Right atrium auricular region (tissue), 2 donors: ENCODE measurements around the gene CA5A. TPM values are rescaled to one million over a fixed set of nuclear protein-coding genes. Genes with fewer than 3 reads are reported as not detected.
"Not testable (repeated sequence)": the region's sequence is repeated elsewhere in the genome, so short reads cannot be mapped to it uniquely, and the experiment has no call there.

Source experiments
- DNase-seq: peaks from one replicate; pipeline ENCODE4 v3.0.0-alpha.2; 2019; ENCODE audit warnings: low spot score
- H3K27ac ChIP-seq, 2 donors: fragments of 200-600 bp; sonication (generic); 1 replicate in 1 of 2; 2 replicates in 1 of 2; pipeline ENCODE4 v1.5.1; 2016 to 2019
- H3K27me3 ChIP-seq, 2 donors: fragments of 200-600 bp; sonication (generic); one replicate each; pipeline versions ENCODE4 v1.5.1 to v1.6.0; 2017 to 2019
- H3K36me3 ChIP-seq: fragments of 200-600 bp; sonication (generic); one replicate; pipeline ENCODE4 v1.5.1; 2016
- H3K4me1 ChIP-seq, 2 donors: fragments of 200-600 bp; sonication (generic); one replicate each; pipeline versions ENCODE4 v1.5.1 to v1.6.0; 2017 to 2019
- H3K4me3 ChIP-seq, 2 donors: fragments of 200-600 bp; sonication (generic); 1 replicate in 1 of 2; 2 replicates in 1 of 2; pipeline ENCODE4 v1.5.1; 2017 to 2019; ENCODE audit warnings: mild to moderate bottlenecking in 1 of 2, moderate library complexity in 1 of 2
- H3K9me3 ChIP-seq, 2 donors: fragments of 200-600 bp; sonication (generic); one replicate each; pipeline ENCODE4 v1.5.1; 2019
- CTCF ChIP-seq, 2 donors: fragments of 200-600 bp; sonication (generic); IDR thresholded peaks; one replicate each; pipeline ENCODE4 v1.5.1; 2019; ENCODE audit warnings: antibody characterized with exemption in 2 of 2
- total RNA-seq, 2 donors: library from RNA; depleted of rRNA; stranded (reverse); fragments of >200 nt; gene quantifications; one replicate each; pipeline ENCODE4 v1.1.0, GENCODE V29; 2016

CA5A gene
- total RNA-seq, 2 donors from 2014 or later = not detected

GRCh38 chr16:87861300-87862099 lies 74.8 kb downstream of the CA5A start:
- not testable (repeated sequence) for H3K4me3 ChIP-seq, H3K9me3 ChIP-seq, H3K36me3 ChIP-seq, DNase-seq, H3K27me3 ChIP-seq
- peaks cover 0 to 56% of the 10 kb centered on the region in 2 donors for H3K4me1 ChIP-seq
- H3K27ac ChIP-seq = peak overlapping the region; percentile 83 to 87

DNA sequence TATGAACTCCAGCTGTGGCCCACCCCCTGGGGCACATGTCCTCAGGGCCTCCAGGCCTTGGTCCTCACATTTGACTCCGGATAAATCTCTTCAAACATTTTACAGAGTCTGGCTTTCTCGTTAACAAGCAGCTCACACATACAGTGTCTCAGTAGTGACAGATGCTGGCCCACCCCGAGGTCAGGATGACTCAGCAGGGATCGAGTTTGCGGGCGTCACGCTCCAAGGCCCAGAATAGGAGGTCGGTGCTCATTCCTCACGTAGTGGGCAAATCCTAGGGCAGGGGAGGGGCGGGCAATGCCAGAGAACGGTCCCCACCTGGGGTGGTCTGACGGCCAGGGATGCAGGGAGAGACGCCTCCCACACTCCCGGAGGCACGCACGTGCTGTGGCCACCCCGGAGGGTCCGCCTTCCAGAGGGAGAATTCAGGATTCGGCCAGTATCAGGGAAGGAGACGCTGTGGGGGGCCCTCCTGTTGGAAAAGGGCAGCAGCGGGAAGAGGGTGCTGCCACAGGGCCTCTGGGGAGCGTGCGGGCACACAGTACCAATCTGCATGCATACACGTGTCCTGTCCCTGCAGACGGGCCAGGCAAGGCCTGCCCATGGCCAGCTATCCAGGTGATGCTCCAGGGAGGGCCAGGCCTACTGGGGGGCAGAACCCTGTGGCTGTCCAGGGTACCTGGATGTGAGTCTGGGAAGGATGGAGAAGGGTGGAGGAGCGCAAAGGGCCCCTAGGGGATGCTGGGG lies 75.6 kb downstream of the CA5A start:
- Histone ChIP-seq H3K9me3 (no peaks in the 10 kb centered on the region), H3K27me3 (no peaks in the 10 kb centered on the region), H3K4me3 (peak overlapping the region in 1 of 2 donors; percentile 17), H3K36me3 (no peaks in the 10 kb centered on the region), H3K4me1 (peaks cover 0 to 64% of the 10 kb centered on the region in 2 donors), H3K27ac (peak overlapping the region; percentile 83 to 87)
- TF ChIP-seq CTCF (IDR thresholded peaks at IDR 0.05) = no peak
- no peak for DNase-seq

- not testable (repeated sequence) for H3K36me3 ChIP-seq, DNase-seq, H3K4me3 ChIP-seq, H3K9me3 ChIP-seq, H3K27me3 ChIP-seq
- Histone ChIP-seq H3K4me1 (peaks cover 0 to 82% of the 10 kb centered on the region in 2 donors), H3K27ac (peak overlapping the region; percentile 83 to 87)
Observed at GRCh38 chr16:87858151-87858993, 78.0 kb downstream of the CA5A start.

DNA sequence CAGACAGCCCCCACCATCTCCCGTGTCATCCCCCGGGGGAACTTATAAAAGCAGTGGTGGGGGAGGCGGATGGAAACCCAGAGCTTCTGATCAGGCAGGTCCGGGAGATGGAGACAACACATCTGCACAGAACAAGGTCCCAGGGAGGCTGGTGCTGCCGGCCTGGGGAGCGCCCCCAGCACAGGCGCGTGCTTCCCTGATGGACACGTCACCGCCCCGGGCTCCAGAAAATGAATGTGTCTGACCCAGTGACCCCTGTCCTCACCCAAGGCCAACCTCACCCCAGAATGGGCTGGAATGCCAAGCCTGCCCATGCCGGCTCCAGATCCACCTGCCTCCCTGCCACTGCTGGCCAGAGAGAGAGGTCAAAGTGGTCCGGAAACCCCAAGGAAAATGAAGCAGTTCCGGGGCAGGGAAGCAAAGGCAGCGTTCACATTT lies 79.5 kb downstream of the CA5A start:
- Histone ChIP-seq H3K27ac (peak overlapping the region; percentile 83 to 87), H3K36me3 (no peaks in the 10 kb centered on the region), H3K9me3 (no peaks in the 10 kb centered on the region), H3K27me3 (no peaks in the 10 kb centered on the region), H3K4me1 (peaks cover 0 to 81% of the 10 kb centered on the region in 2 donors), H3K4me3 (no peak overlapping the region)
- no peak for TF ChIP-seq CTCF (IDR thresholded peaks at IDR 0.05)
- no peak for DNase-seq

DNA sequence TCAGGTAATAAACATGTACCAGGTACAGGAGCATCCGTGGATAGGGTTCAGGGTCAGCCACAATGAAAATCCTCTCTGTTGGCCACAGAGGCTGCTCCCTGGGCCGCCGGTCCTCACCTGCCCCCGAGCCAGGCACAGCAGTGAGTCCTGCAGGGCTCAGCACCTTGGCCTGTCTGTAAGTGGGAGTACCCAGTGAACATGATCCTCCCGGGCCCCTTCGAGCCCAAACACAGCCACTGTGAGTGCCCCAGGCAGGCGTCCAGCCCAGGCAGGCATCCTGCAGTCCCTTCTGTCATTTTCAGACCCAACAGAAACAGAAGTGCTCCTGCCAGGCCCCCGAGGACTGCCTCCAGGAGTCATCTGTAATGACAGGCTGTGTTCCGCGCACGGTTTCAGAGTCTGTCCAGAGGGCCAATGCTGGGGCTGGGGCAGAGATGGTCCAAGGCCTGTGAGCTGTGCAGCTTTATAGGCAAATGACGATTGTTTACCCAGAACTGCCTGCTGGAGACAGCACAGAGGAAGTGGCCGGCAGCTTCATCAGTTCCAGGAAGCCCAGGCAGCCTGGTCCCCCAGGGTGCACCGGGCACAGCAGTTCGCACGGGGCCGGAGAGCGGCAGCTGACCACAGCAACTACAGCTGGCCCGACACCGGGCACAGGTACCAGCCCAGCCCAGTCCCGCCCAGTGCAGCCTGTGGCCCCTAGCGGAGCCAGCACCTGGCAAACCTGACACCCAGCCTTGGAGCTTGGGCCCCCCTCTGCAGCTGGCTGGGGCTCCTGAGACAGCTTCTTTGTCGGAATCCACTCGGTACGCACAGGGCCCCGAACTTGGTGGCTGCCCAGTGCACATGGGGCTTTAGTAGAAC lies 80.2 kb downstream of the CA5A start:
- no peak overlapping the region for H3K4me3 ChIP-seq
- no peak for TF ChIP-seq CTCF (IDR thresholded peaks at IDR 0.05)
- H3K9me3 ChIP-seq = no peaks in the 10 kb centered on the region
- no peaks in the 10 kb centered on the region for H3K27me3 ChIP-seq
- peak; percentile 73 for DNase-seq
- H3K27ac ChIP-seq = peak overlapping the region; percentile 83 to 87
- peaks cover 0 to 74% of the 10 kb centered on the region in 2 donors for H3K4me1 ChIP-seq
- peaks cover 4% of the 10 kb centered on the region for H3K36me3 ChIP-seq
